NCI-H510A (cell line): ENCODE results near the gene SEMA4A.
"Not testable (repeated sequence)": the region's sequence is repeated elsewhere in the genome, so short reads cannot be mapped to it uniquely, and the experiment has no call there.

Source experiments
- DNase-seq: peaks from one replicate; lab custom pipeline; 2025; lab: John Stamatoyannopoulos, UW

Gene SEMA4A

DNA sequence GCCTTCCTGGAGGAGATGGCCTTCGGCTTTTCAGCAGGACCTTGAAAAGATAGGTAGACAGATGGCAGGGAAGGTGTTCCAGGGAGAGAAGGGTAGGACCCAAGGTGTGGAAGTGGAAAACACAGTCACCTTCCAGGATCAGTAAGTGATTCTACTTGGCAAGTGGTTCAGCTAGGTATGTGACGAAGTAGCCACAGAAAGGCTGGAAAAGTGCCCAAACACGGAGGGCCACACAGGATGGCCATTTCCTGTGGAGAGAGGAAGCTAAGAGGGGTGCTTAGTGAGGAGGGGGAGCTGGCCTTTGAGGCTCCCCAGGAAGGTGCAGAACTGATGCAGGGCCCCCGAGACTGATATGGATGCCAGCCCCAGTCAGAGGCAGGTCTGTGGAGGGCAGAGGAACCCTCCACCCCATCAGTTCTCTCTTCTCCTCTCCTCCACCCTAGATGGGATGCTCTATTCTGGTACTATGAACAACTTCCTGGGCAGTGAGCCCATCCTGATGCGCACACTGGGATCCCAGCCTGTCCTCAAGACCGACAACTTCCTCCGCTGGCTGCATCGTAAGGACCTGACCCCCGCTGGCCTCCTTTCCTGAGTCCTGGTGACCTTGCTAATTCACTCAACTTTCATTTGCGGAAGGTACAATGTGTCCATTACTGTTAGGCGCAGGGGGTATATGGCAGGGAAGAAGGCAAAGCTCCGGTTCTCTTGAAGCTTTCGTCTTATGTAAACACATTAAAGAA is 6.8 kb downstream of the SEMA4A start:
- DNase-seq = no peak

- DNase-seq = peak; percentile 69
These were observed 7.4 kb downstream of the SEMA4A start for GRCh38 chr1:156160743-156161171.

DNA sequence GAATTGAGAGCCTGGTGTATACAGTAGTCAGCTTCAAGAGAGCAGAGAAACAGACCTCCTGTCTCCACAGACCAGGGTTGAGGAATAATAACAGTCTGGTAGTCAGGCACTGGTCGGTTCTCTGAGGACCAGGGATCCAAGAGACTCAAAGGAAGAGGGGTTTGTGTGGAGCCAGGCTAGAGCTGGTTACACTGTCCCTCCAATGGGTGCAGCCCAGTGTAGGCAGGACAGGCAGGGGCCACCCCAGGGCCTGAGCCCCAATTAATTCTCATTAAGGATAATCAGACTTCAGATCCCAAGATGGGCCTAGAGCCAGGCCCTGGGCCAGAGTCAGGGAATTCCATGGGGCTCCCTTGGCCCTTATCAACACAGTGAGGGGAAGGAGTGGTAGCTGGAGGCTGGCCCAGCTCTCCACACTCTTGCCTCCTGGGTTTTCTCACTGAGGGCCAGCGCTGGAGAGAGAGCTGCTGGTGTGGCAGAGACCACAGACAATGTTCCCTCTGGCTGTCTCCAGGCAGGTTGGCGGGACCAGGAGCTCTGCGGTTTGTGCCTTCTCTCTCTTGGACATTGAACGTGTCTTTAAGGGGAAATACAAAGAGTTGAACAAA is 9.1 kb downstream of the SEMA4A start:
- no peak for DNase-seq

DNA sequence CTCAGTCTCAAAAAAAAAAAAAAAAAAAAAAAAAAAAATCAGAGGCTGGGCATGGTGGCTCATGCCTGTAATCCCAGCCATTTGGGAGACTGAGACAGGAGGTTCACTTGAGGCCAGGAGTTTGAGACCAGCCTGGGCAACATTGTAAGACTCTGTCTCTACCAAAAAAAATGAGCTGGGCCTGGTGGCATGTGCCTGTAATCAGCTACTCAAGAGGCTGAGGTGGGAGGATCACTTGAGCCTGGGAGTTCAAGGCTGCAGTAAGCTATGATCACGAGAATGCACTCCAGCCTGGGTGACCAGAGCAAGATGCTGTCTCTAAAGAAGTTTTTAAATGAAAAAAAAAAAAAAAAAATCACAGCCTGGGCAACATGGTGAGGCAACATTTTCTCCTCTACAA is 10.3 kb downstream of the SEMA4A start:
- no peak for DNase-seq

- no peak for DNase-seq
These were observed 10.9 kb downstream of the SEMA4A start for GRCh38 chr1:156164125-156164831.

- no peak for DNase-seq
These were observed 11.7 kb downstream of the SEMA4A start for GRCh38 chr1:156165083-156165482.

DNA sequence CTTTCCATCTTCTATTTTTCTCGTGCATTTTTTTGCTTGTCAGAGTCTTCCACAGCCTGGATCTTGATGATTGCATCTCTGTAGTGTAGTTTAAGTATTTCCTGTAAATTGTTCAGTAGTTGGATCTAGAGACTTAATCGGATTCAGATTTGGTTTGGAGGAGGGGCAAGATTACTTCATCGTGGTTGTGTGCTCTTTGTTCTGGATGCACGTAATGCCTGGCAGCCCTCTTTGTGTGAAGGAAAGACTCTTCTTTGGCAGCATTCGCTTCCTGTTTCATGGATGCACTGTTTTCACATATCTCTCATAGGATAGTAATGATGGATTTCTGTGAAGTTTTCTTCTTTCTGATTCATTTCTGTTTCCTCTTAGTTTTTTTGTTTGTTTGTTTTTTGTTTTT is 14.2 kb downstream of the SEMA4A start:
- DNase-seq = no peak

DNA sequence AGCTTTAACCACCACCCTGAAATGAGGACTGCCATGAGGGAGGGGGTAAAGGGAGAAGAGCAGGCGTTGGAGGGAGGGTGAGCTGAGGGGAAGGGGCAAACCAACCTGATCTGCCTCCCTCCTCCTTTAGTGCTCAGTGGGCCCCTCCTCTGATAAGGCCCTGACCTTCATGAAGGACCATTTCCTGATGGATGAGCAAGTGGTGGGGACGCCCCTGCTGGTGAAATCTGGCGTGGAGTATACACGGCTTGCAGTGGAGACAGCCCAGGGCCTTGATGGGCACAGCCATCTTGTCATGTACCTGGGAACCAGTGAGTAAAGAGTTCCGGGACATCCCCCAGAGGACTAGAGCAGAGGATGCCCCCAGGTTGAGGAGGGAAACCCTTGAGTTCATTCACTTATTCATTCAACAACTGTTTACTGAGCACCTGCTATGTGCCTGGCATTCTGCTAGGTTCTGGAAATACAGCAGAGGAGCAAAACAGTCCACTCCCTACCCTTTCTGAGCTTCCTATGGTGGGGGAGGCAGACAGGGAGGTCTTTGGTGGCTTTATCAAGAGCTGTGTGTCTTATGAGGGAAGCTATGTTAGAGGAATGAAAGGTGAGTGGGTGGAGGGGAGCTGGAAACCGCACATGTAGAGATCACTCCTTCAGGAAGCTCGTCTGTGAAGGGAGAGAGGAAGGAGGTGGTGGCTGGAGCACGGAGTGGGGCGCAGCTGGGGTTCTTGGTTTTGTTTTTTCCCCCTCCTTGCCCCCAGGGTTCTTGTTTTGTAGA is 19.5 kb downstream of the SEMA4A start:
- no peak for DNase-seq

GRCh38 chr1:156176610-156177210 is 23.3 kb downstream of the SEMA4A start:
- no peak for DNase-seq

GRCh38 chr1:156177919-156178654 is 24.7 kb downstream of the SEMA4A start:
- DNase-seq = no peak

- no peak for DNase-seq
These were observed 27.1 kb downstream of the SEMA4A start for GRCh38 chr1:156180471-156180870.

DNA sequence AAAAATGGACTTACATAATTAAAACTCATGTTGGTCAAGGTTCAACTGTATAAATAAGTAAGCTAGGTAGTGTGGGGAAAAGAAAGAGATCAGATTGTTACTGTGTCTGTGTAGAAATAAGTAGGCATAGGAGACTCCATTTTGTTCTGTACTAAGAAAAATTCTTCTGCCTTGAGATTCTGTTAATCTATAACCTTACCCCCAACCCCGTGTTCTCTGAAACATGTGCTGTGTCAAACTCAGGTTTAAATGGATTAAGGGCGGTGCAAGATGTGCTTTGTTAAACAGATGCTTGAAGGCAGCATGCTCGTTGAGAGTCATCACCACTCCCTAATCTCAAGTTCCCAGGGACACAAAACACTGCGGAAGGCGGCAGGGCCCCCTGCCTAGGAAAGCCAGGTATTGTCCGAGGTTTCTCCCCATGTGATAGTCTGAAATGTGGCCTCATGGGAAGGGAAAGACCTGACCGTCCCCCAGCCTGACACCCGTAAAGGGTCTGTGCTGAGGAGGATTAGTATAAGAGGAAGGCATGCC is 28.1 kb downstream of the SEMA4A start:
- DNase-seq = not testable (repeated sequence)

DNA sequence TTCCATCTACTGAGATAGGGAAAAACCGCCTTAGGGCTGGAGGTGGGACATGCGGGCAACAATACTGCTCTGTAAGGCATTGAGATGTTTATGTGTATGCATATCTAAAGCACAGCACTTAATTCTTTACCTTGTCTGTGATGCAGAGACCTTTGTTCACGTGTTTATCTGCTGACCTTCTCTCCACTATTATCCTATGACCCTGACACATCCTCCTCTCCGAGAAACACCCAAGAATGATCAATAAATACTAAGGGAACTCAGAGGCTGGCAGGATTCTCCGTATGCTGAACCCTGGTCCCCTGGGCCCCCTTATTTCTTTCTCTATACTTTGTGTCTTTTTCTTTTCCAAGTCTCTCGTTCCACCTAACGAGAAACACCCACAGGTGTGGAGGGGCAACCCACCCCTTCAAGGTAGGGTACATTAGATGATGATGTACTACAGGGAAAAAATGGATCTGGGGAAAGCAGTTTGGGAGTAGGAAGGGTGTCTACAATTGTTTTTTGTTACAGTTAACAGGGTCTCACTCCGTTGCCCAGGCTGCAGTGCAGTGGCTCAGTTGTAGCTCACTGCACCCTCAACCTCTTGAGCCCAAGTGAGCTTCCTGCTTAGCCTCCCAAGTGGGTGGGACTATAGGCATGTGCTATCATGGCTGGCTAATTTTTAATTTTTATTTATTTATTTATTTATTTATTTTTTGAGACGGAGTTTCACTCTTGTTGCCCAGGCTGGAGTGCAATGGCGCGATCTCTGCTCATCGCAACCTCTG is 28.8 kb downstream of the SEMA4A start:
- not testable (repeated sequence) for DNase-seq

- not testable (repeated sequence) for DNase-seq
These were observed 33.2 kb downstream of the SEMA4A start for GRCh38 chr1:156186347-156187177.

DNA sequence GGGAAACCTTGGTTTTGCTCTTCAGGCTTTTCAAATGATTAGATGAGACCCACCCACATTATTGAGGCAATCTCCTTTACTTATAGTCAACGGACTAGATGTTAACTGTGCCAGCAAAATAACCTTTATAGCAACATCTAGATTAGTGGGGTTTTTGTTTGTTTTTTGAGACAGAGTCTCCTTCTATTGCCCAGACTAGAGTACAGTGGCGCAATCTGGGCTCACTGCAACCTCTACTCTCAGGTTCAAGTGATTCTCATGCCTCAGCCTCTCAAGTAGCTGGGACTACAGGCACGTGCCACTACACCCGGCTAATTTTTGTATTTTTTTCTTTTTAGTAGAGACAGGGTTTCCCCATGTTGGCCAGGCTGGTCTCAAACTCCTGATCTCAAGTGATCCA is 36.9 kb downstream of the SEMA4A start:
- not testable (repeated sequence) for DNase-seq

DNA sequence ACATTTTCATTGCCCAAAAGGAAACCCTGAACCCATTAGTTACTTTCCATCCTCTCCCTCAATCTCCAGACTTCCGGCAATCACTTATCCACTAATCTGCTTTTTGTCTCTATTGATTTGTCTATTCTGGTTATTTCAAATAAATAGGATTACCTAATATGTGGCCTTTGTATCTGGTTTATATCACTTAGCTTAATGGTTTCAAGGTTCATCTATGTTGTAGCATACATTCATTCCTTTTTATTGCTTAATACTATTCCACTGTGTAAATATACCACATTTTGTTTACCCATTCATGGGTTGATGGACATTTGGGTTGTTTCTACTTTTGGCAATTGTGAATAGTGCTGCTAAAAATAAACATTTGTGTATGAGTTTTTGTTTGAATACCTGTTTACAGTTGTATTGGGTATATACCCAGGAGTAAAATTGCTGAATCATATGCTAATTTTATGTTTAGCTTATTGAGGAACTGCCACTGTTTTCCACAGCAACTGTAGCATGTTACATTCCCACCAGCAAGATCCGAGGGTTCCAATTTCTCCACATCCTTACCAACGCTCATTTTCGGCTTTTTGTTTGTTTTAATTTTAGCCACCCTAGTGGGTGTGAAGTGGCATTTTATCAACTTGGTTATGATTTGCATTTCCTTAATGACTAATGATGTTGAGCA is 38.0 kb downstream of the SEMA4A start:
- DNase-seq = no peak

DNA sequence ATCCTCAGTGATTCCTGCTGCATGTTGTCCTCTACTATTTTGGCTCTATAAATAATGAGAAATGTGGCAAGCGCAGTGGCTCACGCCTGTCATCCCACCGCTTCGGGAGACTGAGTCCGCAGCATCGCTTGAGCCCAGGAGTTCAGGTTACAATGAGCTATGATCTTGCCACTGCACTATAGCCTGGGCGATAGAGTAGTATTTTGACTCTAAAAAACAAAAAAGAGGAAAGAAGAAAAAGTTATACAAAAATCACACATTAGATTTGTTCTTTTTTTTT is 39.8 kb downstream of the SEMA4A start:
- DNase-seq = no peak

- DNase-seq = peak; percentile 99
These were observed 40.3 kb downstream of the SEMA4A start, which contains the start of gene SLC25A44 for GRCh38 chr1:156193488-156194299. Gene SLC25A44, plus strand, starts transcription at chr1:156194104. Its CDS starts 5,744 bp downstream, at chr1:156199848.
